Measurements from ENCODE around the gene POU5F1. TPM values are rescaled to one million over a fixed set of nuclear protein-coding genes. Genes with fewer than 3 reads are reported as not detected.

POU5F1 gene
- polyA plus RNA-seq, 1 donor = 0.85 TPM

DNA sequence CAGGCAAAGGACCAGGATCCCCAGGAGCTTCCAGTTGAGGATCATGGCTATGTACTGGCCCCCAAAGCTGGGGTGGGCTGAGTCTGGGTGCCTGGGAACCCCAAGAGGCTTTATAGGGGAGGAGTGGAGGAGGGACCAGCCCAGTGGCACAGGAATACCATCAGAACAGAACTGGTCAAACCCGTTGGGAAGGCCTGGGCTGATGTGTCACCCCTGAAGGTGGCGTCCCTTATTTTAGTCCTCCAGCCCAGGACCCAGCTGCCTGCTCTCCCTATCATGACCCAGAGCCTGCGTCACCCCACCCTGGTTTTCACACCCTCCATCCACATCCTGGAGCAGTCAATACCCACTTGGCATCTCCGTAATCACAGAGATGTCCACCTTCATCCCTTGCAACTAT lies 31.5 kb downstream of the POU5F1 start, which contains the start of gene PSORS1C2:
Gene PSORS1C2 (minus strand): TSS at position 85 of the 400 bp plus-strand sequence. CDS start 40 bp downstream, at position 45.
- no peak for DNase-seq

DNA sequence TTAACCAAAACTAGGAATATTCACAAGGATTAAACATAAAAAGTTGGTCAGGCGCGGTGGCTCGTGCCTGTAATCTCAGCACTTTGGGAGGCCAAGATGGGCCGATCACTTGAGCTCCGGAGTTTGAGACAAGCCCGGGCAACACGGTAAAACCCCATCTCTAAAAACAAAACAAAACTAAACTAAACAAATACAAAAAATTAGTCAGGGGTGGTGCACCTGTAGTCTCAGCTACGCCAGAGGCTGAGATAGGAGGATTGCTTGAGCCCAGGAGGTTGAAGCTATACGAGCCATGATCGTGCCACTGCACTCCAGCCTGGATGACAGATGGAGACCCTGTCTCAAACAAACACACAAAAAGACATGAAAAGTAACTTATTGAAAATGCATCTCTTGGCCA lies 34.8 kb downstream of the POU5F1 start:
- no peak for DNase-seq

DNA sequence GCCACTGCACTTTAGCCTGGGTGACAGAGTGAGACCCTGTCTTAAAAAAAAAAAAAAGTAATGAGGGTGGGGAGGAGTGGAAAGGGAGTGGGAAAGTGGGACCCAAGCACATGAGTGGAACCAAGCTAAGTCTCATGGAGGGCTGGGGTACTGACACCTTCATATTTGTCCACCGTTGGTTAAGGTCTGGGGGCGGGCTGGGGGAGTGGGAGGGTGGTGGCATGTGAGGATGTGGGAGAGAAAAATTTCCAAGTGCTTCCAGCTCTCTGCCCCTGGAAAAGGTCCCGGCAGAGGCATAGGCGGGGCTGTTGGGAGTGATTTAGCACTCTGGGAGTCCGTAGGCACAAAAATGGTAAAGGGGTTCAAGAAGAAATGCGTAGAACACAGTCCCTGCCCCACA lies 37.7 kb downstream of the POU5F1 start:
- no peak for DNase-seq

DNA sequence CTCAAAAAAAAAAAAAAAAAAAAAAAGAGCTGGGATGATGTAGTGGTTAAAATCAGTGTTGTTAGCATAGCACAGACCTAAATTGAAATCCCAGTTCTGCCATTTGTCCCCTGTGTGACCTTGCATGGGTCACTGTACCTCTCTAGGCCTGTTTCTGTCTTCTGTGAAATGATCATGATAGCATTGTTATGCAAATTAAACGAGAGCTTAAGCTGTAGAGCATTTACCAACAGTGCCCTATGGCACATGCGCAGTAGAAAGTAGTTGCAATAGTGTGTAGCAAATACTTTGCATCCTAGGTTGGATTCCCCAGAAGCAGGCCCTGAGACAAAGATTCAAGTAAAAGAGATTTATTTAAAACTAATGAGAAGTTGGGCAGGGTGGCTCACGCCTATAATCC lies 38.9 kb downstream of the POU5F1 start:
- no peak for DNase-seq

DNA sequence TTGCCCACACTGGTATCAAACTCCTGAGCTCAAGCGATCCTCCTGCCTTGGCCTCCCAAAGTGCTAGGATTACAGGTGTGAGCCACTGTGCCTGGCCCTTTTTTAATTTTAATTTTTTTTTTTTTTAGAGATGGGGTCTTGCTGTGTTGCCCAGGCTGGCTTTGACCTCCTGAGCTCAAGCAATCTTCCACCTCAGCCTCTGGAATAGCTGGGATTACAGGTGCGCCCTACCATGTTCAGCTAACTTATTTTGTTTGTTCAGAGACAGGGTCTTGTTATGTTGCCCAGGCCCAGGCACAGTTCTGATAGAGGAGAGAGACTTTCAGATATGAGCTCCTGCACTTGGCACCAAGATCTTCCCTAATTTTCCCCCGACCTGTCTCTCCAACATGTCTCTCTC lies 39.7 kb downstream of the POU5F1 start:
- DNase-seq = no peak

DNA sequence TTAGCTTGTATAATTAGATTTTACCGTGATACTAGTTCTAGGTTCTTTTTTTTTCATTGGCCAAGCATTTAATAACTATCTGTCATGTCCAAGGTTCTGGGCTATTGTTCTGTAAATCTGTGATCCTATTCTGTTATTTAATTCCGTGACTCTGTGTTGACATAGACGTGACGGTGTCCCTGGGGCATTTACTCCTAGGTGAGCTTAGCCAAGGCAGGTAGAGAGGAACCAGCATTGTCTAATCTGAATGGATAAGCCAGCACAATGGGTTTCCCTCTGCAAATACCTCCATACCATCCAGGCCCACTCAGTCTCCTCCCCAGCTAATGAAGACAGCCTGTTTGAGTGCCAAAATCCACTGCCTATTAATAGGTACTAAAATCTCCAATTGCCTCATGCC lies 41.4 kb downstream of the POU5F1 start:
- DNase-seq = no peak

DNA sequence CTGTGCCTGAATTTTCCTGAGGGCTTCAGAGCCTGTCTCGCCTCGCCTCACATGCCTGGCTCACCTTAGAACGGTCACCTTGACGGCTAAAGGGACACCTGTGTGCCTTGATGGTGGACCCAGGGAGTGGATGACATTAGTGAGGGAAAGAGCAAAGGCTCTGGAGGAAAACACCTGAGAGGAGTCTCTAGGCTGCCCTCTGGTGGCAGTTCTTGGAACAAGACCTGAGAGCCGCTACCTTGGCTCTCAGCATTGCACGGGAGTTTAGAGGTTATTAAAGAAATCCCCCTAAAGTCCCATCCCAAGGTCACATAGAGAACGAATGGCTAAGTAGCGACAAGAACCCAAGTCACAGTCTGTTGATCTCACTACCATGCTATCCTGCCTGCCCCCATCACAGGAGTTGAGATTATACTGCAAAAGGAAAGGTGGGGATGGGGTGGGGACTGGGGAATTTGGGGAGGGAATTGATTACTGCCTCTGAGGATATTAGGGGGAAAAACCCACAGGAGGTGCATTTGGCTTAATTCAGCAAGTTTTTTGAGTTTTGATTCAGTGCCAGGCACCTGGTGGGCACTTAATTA lies 42.3 kb downstream of the POU5F1 start:
- no peak for DNase-seq

DNA sequence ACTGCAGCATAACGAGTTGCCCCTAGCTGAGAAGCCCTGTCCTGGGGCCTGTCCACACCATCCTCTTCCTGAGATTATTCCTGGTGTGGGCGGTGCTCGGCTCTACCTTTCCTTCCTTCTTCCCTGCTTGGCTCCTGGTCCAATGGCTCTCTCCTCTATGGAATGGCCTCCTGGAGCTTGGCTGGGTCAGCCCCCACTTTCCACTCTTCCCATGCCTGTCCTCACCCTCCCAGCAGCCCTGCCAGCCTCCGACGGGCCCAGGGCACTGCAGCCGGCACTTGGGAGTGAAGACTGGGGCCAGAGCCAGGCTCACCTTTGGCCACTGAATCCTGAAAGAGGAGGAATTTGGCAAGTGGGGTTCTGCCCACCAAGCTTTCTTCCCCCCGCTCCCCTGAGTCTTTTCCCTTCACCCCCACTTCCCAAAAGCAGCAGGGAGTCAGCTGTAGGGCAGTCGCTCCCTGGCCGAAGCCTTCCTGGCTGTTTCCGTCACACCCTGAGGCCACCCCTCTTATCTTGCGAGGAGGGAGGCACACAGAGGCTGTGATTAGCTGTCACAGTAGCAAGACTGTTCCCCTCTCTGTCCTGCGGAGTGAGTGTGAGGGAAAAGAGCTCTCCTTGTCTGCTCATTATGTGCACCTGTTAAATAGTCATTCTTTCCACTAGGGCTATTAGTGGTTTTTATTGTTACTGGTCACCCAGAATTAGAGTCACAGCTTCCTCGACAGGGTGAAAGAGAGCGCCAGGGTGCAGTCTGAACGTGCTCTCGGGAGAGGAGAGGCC lies 43.9 kb downstream of the POU5F1 start:
- no peak for DNase-seq

DNA sequence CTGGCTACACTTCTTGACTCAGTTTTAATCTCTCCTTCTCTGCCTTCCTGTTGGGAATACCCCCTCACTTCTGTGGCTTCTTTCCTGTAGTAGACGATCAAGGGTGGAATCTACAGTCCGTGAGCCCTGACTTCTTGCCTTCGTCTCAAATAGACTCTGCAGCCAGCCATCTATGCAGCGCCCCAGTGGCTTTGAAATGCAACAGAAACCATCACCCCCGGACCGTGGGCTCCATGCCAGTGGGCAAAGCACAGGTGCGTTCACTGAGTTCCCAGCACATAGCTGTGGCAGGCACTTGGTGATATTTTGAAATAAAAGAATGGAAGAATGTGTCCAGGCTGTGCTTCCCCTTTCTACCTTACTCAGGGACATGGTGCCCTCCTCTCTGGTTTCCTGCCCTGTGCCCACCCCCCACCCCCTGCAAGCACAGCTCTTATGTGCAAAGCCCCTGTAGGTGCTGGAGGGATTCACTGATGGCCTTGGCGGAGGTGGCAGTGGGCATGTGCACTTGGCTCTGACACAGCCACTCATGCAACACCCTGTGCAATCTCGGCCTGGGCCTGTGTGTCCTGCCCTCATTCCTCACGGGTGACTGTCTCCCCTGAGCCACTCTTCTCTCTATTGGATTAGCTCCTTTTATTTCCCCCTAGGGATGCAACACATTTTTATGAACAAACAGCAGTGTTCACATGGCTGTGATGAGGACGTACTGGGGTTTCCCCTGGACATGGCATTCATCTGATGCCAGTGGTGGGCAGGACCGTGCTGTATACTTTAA lies 44.7 kb downstream of the POU5F1 start:
- DNase-seq = no peak

DNA sequence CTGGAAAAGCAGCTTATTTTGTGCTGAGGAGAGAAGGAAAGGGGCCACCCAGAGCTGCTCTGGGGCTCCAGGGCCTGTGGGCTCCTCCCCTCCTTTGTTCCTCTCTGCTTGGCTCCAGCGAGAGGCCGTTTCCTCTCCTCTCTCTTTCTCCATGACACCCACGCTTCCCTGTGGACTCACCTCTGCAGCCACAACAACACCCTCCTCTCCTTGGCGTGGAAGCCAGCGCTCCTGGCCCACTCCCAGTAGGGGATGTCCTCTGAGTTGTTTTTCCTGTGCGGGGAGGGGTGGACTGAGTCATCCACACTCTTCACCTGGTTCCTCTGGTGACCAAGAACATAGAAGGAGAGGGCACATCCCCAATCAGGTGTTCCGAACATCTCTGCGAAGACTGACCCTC lies 45.3 kb downstream of the POU5F1 start:
- DNase-seq = peak; percentile 63

DNA sequence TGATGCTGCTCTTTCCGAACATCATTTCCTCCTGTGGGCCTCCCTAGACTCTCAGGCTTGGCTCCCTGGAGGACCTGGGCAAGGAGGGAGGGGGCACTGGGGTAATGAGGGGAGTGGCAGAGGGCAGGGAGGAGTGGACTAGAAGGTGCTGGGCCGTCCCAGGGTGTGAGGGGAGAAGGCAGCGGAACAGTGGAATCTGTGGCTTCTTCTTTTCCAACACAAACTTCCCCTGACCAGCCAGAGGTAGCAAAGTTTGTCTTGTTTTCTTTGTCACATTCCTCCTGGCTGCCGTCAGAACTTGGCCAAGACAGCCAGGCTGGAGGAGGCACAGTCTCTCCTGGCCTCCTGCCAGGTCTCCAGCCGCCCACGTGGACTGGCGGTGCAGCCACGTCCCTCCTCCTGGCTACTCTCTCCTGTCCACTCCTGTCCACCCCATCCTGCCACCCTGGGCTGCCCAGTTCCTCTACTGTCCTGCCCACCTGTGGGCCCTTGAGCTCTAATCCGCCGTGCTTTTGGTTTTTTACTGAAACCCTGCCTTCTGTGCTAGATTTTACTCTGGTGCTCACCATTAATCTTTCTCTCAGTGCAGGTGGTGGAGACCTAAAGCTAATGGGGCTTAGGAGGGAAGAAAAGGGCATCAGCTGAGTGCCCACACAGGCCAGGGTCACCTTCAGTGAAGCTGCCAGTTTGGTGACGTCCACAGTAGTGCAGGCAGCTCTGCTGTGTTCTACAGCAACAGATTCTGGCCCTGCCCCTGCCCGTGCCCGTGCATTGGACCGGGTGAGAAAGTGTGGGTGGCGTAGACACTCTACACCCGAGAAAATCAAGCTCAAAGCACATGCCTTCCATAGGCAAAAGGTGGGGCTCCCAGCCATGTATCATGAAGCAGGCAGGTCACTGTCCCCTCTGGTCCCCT lies 47.4 kb downstream of the POU5F1 start:
- DNase-seq = peak; percentile 63

DNA sequence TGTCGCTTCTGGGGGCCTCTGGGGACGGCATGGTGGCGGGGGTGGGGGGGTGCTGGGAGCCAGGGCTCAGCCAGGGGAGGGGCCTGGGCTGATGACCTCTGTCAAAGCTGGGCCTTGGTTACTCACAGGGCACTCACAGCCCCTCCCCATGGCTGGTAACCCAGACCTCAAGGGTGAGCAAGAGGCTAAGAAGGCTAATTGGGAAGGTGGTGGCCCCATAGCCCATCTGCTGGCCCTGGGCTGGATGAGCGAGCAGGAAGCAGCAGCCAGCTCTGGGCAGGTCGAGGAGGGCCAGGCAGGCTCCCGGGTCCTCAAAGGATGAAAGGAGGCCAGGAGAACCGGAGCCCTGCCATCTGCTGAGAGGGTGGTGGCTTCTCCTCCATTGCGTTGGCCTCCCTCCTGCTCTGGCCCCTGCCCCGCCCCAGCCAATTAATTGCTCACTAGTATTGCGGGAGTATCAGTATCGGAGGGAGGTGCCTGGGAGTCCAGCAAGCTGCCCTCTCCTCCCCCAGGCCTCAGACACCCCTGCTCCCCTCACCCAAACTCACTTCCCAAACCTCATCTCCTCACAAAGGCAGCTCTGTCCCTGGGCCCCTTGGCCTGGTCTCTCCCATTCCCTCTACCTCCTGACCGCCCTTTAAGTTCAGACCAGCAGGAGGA lies 49.2 kb downstream of the POU5F1 start:
- no peak for DNase-seq

DNA sequence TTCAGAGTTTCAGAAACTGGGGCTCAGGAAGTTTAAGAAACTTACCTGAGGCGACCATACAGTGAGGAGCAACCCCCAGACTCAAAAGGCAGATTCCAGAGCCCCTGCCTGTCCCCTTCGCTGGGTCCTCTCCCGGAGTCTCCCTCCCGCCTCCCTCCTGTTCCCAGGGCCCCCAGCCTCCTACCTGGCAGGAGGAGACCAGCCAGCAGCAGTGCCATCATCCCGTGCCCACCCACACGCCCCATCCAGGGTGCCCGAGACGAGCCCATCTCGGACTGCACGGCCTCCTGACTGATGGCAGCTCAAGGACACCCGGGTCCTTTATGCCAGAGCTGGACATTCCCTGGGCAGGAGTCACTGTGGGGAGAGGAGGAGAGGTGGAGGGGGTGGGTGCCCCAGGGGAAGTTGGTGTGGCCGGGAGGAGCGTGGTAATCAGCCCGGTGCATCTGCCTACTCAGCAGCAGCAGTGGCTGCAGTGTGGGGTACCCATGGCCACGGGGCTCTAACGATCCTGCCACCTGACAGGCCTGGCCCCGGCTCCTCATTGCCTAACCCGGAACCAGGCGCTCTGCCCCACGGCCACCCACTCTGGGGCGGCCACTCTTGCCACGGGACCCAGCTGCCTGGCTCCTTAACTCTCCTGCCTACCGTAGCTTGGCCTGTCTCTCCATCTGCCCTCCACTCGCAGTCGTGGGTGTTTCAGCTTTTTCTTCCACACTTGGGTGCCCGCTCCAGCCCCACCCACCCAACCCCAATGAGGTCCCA lies 50.1 kb downstream of the POU5F1 start, which contains the start of gene CDSN:
Gene CDSN (minus strand): TSS at position 296 of the 765 bp plus-strand sequence. CDS start 27 bp downstream, at position 269.
- DNase-seq = no peak

DNA sequence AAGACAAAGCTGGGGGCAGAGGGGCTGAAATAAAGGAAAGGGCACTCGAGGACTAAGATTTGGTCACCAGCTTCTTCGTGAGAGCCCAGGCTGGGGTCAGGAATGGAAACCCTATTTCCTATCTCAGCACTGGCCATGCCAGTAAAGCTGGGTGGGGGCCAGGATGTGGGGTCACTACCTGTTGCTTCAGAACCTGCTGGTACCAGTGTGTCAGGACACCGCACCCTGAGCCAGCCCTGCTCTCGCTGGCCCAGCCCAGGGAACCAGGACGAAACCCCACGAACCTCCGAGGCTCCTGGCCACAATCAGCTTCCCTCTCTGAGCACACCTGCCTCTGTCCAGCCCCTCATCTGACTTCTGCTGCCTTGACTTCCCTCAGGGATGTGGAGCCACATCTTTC lies 52.3 kb downstream of the POU5F1 start:
- DNase-seq = no peak

DNA sequence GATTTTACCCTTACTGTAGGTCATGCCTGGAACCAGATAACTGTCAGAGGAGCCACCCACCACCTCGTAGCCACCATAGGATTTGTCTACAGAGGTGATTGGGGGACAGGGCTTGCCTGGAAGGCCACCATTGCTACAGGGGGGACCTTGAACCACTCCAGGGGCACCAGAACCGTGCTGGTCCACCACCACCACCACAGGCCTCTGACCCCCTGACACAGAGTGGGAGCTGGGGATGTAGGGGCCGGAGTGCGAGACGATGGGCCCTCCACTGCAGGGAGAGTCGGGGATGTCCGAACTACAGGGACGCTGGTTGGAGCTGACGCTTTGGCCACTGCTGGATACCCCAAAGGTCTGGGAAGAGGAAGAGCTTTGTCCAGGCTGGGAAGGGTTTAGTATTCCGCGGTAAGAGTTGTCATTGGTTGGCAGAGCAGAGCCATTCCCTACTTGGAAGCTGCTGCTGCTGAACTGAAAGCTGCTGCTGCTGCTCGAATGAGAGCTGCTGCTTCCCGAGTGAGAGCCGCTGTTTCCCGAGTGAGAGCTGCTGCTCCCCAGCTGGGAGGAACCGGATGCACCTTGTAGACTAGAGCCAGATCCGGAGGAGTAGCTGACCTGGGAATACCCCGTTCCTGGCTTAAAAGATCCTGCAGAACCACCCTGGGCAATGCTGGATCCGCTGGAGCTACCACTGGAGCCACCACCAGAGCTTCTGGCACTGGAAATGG lies 53.7 kb downstream of the POU5F1 start:
- no peak for DNase-seq

DNA sequence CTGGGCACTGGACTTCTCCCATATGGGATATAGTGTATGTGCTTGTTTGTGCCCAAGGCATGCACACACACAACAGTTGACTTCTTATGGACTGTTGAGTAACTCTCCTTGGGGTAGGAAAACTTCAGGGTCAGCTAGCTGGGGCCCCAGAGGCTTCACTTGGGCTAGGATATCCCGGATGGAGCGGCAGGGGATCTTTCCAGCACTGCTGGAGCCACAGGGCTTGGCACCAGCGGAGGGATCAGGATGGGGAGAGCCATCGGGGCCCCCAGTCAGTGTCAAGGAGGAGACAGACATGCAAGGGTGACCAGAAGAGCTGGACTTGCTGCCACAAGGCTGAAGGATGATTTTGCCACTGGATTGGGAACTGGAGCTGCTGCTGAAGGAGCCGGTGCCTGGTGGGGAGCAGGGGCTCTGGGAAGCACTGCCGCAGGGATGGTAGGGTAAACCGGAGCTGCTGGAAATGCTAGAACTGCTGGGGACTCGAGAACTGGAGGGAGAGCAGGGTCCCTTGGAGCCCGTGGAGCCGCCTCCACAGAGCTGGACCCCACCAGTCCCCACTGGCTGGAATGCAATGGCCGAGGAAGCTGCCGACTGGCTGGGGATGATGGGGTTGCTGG lies 54.4 kb downstream of the POU5F1 start:
- DNase-seq = no peak

DNA sequence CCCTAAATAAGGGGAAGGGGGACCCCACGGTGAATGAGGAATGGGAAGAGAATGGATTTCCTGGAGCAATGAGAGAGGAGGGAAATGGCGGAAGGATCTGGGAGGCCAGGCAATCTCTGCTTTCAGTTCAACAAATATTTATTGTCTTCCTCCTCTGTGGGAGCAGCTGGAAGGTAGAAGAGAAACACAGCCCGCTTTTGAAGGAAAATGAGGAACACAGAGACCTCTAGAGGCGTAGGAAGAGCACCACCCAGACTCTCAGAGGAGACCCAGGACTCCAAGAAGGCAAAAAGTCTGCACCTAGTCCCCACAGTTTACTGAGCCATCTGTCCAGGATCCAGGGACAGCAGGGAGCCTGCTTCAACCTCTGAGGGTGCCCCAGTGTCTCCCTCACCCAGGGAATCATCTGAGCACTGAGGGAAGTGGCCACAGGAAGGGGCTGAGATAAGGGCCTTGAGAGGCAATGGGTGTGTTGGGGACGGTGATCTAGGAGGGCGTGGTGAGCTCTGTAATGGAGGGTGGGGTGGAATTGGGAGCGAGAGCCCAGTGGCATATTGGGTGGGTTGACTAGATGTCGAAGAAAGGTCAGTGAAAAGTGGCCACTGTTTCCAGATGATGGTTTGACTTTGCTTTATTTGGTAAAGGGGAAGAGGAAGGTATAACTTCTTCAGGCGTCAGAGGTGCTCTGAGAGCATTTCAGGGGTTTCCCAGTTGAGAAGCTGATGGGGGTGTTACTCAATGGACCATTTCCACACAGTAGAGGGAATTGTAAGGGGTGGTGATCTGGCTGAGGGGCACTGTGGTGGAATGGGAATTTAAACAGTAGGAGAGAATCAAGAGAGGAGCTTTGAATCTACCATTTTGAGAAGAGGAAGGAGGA lies 55.3 kb downstream of the POU5F1 start:
- DNase-seq = no peak

DNA sequence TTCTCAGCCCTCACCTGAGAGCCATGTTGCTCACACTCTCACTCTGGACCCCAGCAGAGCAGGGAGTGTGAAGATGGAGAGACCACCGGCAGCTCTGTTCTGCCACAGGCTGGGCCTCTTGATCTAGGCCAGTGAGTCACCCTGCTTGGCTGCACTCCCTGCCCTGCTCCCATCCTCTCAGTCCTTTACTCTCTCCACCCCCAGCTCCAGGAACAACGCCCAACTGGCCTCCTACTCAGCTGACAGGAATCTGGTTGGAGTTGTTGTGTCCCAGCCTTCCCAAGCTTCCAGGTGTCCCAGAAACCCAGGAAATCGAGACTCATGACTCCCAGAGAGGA lies 56.0 kb downstream of the POU5F1 start, which contains the start of gene PSORS1C1:
Gene PSORS1C1 (plus strand): TSS at position 260 of the 338 bp plus-strand sequence. CDS start 14,833 bp downstream, outside the sequence.
- DNase-seq = peak; percentile 81

All from hindlimb muscle (tissue), 1 donor.